HG03571 (cell line): Measurements from ENCODE around the gene ZFP90.

ENCODE experiments used
- ATAC-seq: cut with Tn5 transposase; IDR thresholded peaks from one replicate; pipeline ENCODE4 v1.9.1; 2021; ENCODE audit not compliant: unreplicated experiment

ZFP90 gene

GRCh38 chr16:68577352-68577853 is 38.3 kb downstream of the ZFP90 start:
- no peak for ATAC-seq

- no peak for ATAC-seq
Observed at GRCh38 chr16:68590201-68590994, 51.3 kb downstream of the ZFP90 start.

- no peak for ATAC-seq
Observed at GRCh38 chr16:68592466-68593337, 53.6 kb downstream of the ZFP90 start.

GRCh38 chr16:68596266-68596665 is 57.2 kb downstream of the ZFP90 start:
- no peak for ATAC-seq

GRCh38 chr16:68599586-68599985 is 60.5 kb downstream of the ZFP90 start:
- ATAC-seq: no peak

GRCh38 chr16:68605746-68606145 is 66.7 kb downstream of the ZFP90 start:
- ATAC-seq: no peak

- no peak for ATAC-seq
Observed at GRCh38 chr16:68607443-68607842, 68.4 kb downstream of the ZFP90 start.

GRCh38 chr16:68608330-68608729 is 69.2 kb downstream of the ZFP90 start:
- ATAC-seq: no peak

GRCh38 chr16:68612996-68613395 is 73.9 kb downstream of the ZFP90 start:
- no peak for ATAC-seq

GRCh38 chr16:68617734-68618133 is 78.6 kb downstream of the ZFP90 start:
- no peak for ATAC-seq
